IPS-20b (cell line): ENCODE data around the gene CPEB4.

ENCODE experiments used
- H3K27ac ChIP-seq: one replicate; pipeline ENCODE4 v1.5.1; 2013; ENCODE audit warnings: low read length
- H3K27me3 ChIP-seq: 2 replicates; pipeline ENCODE4 v1.6.1; 2013; ENCODE audit warnings: mild to moderate bottlenecking, low read length, inconsistent platforms; ENCODE audit not compliant: insufficient read depth
- H3K36me3 ChIP-seq: 2 replicates; pipeline ENCODE4 v1.6.1; 2013; ENCODE audit warnings: low read depth, mild to moderate bottlenecking, inconsistent platforms, low read length, moderate library complexity; ENCODE audit not compliant: insufficient read depth
- H3K4me1 ChIP-seq: 2 replicates; pipeline ENCODE4 v1.6.1; 2013; ENCODE audit warnings: mild to moderate bottlenecking, control low read depth, inconsistent platforms, low read length, moderate library complexity; ENCODE audit not compliant: insufficient read depth
- H3K4me3 ChIP-seq: 2 replicates; pipeline ENCODE4 v1.5.1; 2013; ENCODE audit warnings: mild to moderate bottlenecking, low read length, inconsistent platforms
- H3K9ac ChIP-seq: 2 replicates; pipeline ENCODE4 v1.6.1; 2013; ENCODE audit warnings: low read depth, mild to moderate bottlenecking, inconsistent platforms, low read length, moderate library complexity
- H3K9me3 ChIP-seq: 2 replicates; pipeline ENCODE4 v1.6.1; 2013; ENCODE audit warnings: mild to moderate bottlenecking, low read depth, low read length, inconsistent platforms; ENCODE audit not compliant: insufficient read depth

Gene CPEB4

GRCh38 chr5:173974688-173975239 is 86.6 kb downstream of the CPEB4 start:
- Histone ChIP-seq H3K9ac (no peak overlapping the region), H3K4me1 (peaks cover 19% of the 10 kb centered on the region), H3K27me3 (no peaks in the 10 kb centered on the region), H3K27ac (no peak overlapping the region), H3K36me3 (no peaks in the 10 kb centered on the region), H3K4me3 (no peak overlapping the region), H3K9me3 (no peaks in the 10 kb centered on the region)

GRCh38 chr5:173981185-173981761 is 93.1 kb downstream of the CPEB4 start:
- H3K4me1 ChIP-seq, result peaks cover 9% of the 10 kb centered on the region; the same call in 1 of the 2 replicates
- no peak overlapping the region for H3K27ac ChIP-seq
- no peaks in the 10 kb centered on the region for H3K36me3 ChIP-seq
- H3K4me3 ChIP-seq, result no peak overlapping the region; the same call in 1 of the 2 replicates
- H3K9me3 ChIP-seq, result peaks cover 6% of the 10 kb centered on the region; the same call in 1 of the 2 replicates
- no peaks in the 10 kb centered on the region for H3K27me3 ChIP-seq
- peak overlapping the region; percentile 50; the same call in 1 of the 2 replicates for H3K9ac ChIP-seq

GRCh38 chr5:173984218-173984617 is 96.1 kb downstream of the CPEB4 start:
- no peak overlapping the region for H3K4me3 ChIP-seq
- H3K4me1 ChIP-seq, result peaks cover 9% of the 10 kb centered on the region; the same call in 1 of the 2 replicates
- no peaks in the 10 kb centered on the region for H3K27me3 ChIP-seq
- no peak overlapping the region for H3K27ac ChIP-seq
- peaks cover 6% of the 10 kb centered on the region; the same call in 1 of the 2 replicates for H3K9me3 ChIP-seq
- no peaks in the 10 kb centered on the region for H3K36me3 ChIP-seq
- no peak overlapping the region for H3K9ac ChIP-seq

- Histone ChIP-seq H3K27ac (no peak within 1 kb of the TSS), H3K36me3 (no peaks in the 10 kb centered on the region), H3K9ac (no peak within 1 kb of the TSS), H3K4me3 (no peak within 1 kb of the TSS), H3K4me1 (no peaks in the 10 kb centered on the region), H3K9me3 (no peaks in the 10 kb centered on the region), H3K27me3 (no peaks in the 10 kb centered on the region)
Observed at GRCh38 chr5:173988554-173989431, 100.6 kb downstream of the CPEB4 start, which contains the start of gene C5orf47. TSS of gene C5orf47 (plus strand) at chr5:173989170. CDS start at chr5:173989264, 94 bp downstream.

- Histone ChIP-seq H3K27ac (no peak overlapping the region), H3K4me3 (no peak overlapping the region), H3K36me3 (no peaks in the 10 kb centered on the region), H3K9me3 (no peaks in the 10 kb centered on the region), H3K27me3 (no peaks in the 10 kb centered on the region), H3K4me1 (no peaks in the 10 kb centered on the region), H3K9ac (no peak overlapping the region)
Observed at GRCh38 chr5:173989432-173990082, 101.4 kb downstream of the CPEB4 start.

- H3K9me3 ChIP-seq, result no peaks in the 10 kb centered on the region
- no peaks in the 10 kb centered on the region for H3K27me3 ChIP-seq
Observed at GRCh38 chr5:173997331-173997730, 109.2 kb downstream of the CPEB4 start.

GRCh38 chr5:173998531-173998930 is 110.4 kb downstream of the CPEB4 start:
- Histone ChIP-seq H3K9me3 (no peaks in the 10 kb centered on the region), H3K27ac (no peak overlapping the region), H3K4me1 (no peaks in the 10 kb centered on the region), H3K27me3 (no peaks in the 10 kb centered on the region), H3K36me3 (no peaks in the 10 kb centered on the region), H3K9ac (no peak overlapping the region), H3K4me3 (no peak overlapping the region)

More at GRCh38 chr5:173997331-173997730, 109.2 kb downstream of the CPEB4 start:
- no peak overlapping the region for H3K9ac ChIP-seq
- no peaks in the 10 kb centered on the region for H3K36me3 ChIP-seq
- no peak overlapping the region for H3K27ac ChIP-seq
- no peaks in the 10 kb centered on the region for H3K4me1 ChIP-seq
- no peak overlapping the region for H3K4me3 ChIP-seq

GRCh38 chr5:174000076-174000475 is 111.9 kb downstream of the CPEB4 start:
- no peaks in the 10 kb centered on the region for H3K36me3 ChIP-seq
- no peak overlapping the region for H3K27ac ChIP-seq
- H3K4me1 ChIP-seq, result no peaks in the 10 kb centered on the region
- no peaks in the 10 kb centered on the region for H3K9me3 ChIP-seq
- no peaks in the 10 kb centered on the region for H3K27me3 ChIP-seq
- no peak overlapping the region for H3K4me3 ChIP-seq
- H3K9ac ChIP-seq, result no peak overlapping the region

- H3K9me3 ChIP-seq, result no peaks in the 10 kb centered on the region
- H3K27ac ChIP-seq, result no peak overlapping the region
- no peak overlapping the region for H3K9ac ChIP-seq
- no peak overlapping the region for H3K4me3 ChIP-seq
- H3K36me3 ChIP-seq, result no peaks in the 10 kb centered on the region
- no peaks in the 10 kb centered on the region for H3K27me3 ChIP-seq
- no peaks in the 10 kb centered on the region for H3K4me1 ChIP-seq
Observed at GRCh38 chr5:174003795-174004194, 115.6 kb downstream of the CPEB4 start.

GRCh38 chr5:174008922-174009321 is 120.8 kb downstream of the CPEB4 start:
- H3K27ac ChIP-seq, result no peak overlapping the region
- no peak overlapping the region for H3K9ac ChIP-seq
- H3K4me3 ChIP-seq, result no peak overlapping the region
- H3K9me3 ChIP-seq, result no peaks in the 10 kb centered on the region
- H3K4me1 ChIP-seq, result no peaks in the 10 kb centered on the region
- H3K27me3 ChIP-seq, result no peaks in the 10 kb centered on the region
- no peaks in the 10 kb centered on the region for H3K36me3 ChIP-seq

- Histone ChIP-seq H3K27me3 (no peaks in the 10 kb centered on the region), H3K36me3 (no peaks in the 10 kb centered on the region), H3K9ac (no peak overlapping the region), H3K4me1 (no peaks in the 10 kb centered on the region), H3K27ac (no peak overlapping the region), H3K9me3 (no peaks in the 10 kb centered on the region), H3K4me3 (no peak overlapping the region)
Observed at GRCh38 chr5:174010365-174010764, 122.2 kb downstream of the CPEB4 start.
